Coronary artery (tissue), 2 donors: ENCODE results near the gene ORC2.

Source experiments
- DNase-seq: peaks from one replicate; pipeline ENCODE4 v3.0.0-alpha.2; 2017; ENCODE audit warnings: low spot score
- H3K27ac ChIP-seq, 2 donors: fragments of 200-600 bp; sonication (generic); one replicate each; pipeline ENCODE4 v1.5.1; 2016 to 2019
- H3K4me3 ChIP-seq: fragments of 200-600 bp; sonication (generic); 2 replicates; pipeline ENCODE4 v1.5.1; 2016; ENCODE audit warnings: mild to moderate bottlenecking, moderate library complexity
- TF ChIP-seq, protein P1 (sequence below): fragments of 200-600 bp; sonication (generic); IDR thresholded peaks from one replicate; pipeline ENCODE4 v1.5.1; 2019; ENCODE audit warnings: antibody characterized with exemption

Gene ORC2

DNA sequence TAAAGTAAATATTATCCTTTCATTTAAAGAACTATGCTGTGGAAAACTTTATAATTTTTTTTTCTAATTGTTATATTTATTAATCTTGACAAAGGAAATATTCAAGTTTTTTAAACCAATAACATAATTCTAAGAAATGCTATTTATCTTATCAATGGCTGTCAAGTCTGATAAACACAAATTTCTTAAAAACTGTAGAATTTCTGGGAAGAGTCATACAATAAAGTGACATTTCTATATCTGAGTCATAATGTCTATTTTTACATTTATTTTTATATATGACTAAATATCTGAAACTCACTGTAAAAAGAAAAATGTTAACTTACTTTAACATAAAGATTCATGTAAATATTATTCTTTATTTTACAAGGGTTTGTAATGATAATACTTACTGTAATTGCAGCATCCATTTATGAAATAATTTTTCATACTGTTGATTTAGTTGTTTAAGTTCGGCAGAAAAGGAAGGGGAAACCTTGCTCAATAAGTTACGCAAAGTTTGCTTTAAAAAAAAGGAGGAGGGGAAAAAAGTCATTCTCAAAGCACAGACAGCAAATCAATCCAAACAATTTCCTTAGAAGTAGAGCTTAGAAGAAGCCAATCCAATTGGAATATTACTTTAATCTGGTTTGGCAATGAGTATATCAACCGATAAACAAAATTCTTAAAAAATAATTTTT lies 32.4 kb downstream of the ORC2 start:
- TF ChIP-seq, protein P1, sequence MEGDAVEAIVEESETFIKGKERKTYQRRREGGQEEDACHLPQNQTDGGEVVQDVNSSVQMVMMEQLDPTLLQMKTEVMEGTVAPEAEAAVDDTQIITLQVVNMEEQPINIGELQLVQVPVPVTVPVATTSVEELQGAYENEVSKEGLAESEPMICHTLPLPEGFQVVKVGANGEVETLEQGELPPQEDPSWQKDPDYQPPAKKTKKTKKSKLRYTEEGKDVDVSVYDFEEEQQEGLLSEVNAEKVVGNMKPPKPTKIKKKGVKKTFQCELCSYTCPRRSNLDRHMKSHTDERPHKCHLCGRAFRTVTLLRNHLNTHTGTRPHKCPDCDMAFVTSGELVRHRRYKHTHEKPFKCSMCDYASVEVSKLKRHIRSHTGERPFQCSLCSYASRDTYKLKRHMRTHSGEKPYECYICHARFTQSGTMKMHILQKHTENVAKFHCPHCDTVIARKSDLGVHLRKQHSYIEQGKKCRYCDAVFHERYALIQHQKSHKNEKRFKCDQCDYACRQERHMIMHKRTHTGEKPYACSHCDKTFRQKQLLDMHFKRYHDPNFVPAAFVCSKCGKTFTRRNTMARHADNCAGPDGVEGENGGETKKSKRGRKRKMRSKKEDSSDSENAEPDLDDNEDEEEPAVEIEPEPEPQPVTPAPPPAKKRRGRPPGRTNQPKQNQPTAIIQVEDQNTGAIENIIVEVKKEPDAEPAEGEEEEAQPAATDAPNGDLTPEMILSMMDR: no peak
- Histone ChIP-seq H3K27ac (no peak overlapping the region), H3K4me3 (no peak overlapping the region)
- no peak for DNase-seq

DNA sequence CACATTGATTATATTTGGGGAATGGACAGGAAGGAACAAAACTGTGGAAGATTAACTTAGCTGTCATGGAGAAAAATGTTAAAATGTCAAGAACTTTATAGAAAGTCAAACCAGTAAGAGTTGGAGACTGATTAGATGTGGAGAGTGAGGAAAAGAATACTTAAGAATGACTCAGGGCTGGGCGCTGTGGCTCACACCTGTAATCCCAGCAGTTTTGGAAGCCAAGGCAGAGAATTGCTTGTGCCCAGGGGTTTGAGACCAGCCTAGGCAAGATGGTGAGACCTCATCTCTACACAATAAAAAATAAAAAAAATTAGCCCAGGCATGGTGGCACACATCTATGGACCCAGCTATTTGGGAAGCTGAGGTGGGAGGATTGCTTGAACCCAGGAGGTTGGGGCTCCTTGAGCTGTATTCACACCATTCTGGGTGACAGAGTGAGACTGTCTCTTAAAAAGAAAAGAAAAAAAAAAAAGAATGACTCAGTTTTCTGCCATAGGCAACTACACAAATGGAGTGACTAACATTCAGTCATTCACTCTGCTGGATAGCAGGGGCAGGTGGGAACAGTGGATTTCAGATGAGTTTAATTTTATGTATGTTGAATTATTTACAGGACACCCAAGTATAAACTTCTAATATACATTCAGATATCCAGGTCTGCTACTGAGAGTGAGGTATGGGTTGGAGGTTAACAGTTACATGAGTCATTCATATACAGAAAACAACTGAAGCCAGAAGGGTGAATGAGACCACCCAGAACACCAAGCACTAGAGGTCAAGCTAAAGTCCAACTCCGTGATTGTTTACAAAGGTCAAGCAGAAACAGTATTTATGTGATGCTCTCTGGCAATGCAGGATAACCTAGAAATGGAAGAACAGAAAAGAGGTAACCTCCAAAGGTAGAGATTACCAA lies 33.9 kb downstream of the ORC2 start:
- no peak for DNase-seq
- H3K4me3 ChIP-seq: no peak overlapping the region
- TF ChIP-seq, protein P1: no peak
- H3K27ac ChIP-seq: no peak overlapping the region

DNA sequence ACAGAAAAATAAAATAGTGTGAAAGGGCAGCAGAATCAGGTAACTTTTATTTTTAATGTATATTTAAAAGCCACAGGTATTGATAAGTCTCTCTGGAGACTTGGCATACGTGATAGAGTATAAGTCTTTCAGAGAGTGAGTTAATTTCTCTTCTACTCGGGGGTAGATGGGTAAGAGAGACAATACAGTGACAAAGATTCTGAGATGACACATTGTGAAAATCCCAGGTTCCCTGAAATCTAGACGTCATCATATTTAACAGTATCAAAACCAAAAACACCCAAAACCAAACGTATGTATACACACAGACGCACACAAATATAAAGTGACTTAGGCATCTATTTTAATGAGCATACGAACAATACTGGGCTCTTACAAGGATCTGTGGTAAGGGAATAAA lies 41.0 kb downstream of the ORC2 start:
- no peak for DNase-seq
- no peak overlapping the region for H3K4me3 ChIP-seq
- no peak overlapping the region for H3K27ac ChIP-seq
- TF ChIP-seq, protein P1: no peak

DNA sequence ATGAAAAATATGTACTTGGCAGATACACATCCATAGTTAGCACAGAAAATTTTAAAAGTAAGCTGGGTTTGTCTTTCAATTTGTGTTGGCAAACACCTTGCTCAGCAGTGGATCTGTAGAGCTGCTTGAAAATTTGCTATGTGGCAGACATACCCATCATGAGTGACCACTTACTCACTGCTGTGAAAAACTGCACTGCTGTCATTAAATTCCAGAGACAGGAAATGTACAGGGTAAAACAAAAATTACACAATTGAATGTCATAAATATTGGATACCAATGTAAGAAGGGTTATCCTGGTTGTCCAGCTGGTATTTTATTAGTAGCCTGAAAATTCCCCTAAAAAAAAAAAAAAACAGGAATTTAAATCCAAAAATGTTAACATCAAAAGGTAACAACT lies 49.8 kb downstream of the ORC2 start:
- no peak for DNase-seq
- TF ChIP-seq, protein P1: no peak
- H3K4me3 ChIP-seq: no peak overlapping the region
- H3K27ac ChIP-seq: no peak overlapping the region

DNA sequence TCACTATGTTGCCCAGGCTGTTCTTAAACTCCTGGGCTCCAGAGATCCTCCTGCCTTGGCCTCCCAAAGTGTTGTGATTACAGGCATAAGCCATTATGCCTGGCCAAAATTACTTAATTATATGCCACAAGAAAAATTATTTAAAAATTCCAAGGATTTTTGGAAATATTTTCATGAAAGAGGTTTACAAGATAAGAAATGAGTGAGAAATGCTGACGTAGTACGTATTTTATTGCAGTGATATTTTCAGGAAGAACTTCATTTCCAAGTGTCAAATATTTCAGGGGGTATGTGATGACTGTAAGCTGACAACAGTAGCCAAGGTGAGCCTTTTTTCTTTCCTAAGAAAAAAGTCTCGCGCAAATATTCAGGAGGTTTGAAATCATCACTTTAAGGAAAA lies 53.5 kb downstream of the ORC2 start:
- H3K4me3 ChIP-seq: no peak overlapping the region
- DNase-seq: no peak
- no peak overlapping the region for H3K27ac ChIP-seq
- TF ChIP-seq, protein P1: no peak

DNA sequence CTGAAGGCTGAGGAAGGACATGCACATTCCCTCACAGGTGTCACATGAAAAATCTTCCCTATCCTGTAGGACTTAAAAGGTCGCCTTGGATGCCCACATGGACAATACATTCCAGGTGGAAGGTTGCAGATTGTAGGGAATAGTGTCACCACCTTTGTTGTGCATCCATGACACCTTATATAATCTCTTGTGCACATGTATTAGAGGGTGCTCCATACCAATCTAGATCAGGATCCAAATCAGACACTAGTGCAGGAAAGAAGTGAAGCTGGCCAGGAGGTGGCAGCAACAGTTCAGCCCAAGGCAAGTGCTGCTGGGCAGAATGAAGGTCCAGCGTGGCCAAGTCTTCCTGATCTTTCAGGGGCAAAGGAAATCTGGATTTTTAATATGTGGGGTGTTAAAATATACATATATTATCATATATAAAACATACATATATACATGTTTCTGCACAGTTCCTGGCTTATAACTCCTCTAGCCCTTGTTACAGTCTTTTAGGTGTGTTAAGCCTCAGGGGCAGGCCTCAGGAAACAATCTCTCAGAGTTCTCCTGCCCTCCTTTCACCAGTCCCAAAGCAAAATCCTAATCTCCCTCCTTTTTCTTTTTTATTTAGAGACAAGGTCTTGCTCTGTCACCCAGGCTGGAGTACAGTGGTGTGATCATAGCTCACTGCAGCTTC lies 57.7 kb downstream of the ORC2 start:
- Histone ChIP-seq H3K4me3 (no peak overlapping the region), H3K27ac (no peak overlapping the region)
- TF ChIP-seq, protein P1: peak; percentile 33
- DNase-seq: no peak
